C4-2B (cell line): ENCODE results near the gene CTNNBL1.
"Not testable (repeated sequence)": the region's sequence is repeated elsewhere in the genome, so short reads cannot be mapped to it uniquely, and the experiment has no call there.

ENCODE experiments used
- H3K27ac ChIP-seq: fragments of 450-650 bp; 2 replicates; pipeline ENCODE4 v1.5.1; 2017
- ZFX ChIP-seq: fragments of 450-650 bp; IDR thresholded peaks from 2 replicates; pipeline ENCODE4 v1.6.1; 2017
- TF ChIP-seq, protein P1 (sequence below): fragments of 450-650 bp; conservative IDR thresholded peaks from 2 replicates; pipeline ENCODE4 v1.5.1; 2017; ENCODE audit warnings: mild to moderate bottlenecking

Gene CTNNBL1

GRCh38 chr20:37669773-37670236, 24.0 kb upstream of the CTNNBL1 start:
- H3K27ac ChIP-seq: no peak overlapping the region
- TF ChIP-seq, protein P1, sequence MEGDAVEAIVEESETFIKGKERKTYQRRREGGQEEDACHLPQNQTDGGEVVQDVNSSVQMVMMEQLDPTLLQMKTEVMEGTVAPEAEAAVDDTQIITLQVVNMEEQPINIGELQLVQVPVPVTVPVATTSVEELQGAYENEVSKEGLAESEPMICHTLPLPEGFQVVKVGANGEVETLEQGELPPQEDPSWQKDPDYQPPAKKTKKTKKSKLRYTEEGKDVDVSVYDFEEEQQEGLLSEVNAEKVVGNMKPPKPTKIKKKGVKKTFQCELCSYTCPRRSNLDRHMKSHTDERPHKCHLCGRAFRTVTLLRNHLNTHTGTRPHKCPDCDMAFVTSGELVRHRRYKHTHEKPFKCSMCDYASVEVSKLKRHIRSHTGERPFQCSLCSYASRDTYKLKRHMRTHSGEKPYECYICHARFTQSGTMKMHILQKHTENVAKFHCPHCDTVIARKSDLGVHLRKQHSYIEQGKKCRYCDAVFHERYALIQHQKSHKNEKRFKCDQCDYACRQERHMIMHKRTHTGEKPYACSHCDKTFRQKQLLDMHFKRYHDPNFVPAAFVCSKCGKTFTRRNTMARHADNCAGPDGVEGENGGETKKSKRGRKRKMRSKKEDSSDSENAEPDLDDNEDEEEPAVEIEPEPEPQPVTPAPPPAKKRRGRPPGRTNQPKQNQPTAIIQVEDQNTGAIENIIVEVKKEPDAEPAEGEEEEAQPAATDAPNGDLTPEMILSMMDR: no peak
- TF ChIP-seq ZFX: no peak

GRCh38 chr20:37670351-37670791, 23.5 kb upstream of the CTNNBL1 start:
- TF ChIP-seq, protein P1: no peak
- no peak for TF ChIP-seq ZFX
- no peak overlapping the region for H3K27ac ChIP-seq

- TF ChIP-seq ZFX: no peak
- TF ChIP-seq, protein P1: no peak
- no peak overlapping the region for H3K27ac ChIP-seq
These were observed 21.7 kb upstream of the CTNNBL1 start for GRCh38 chr20:37672143-37672542.

- TF ChIP-seq, protein P1: no peak
- TF ChIP-seq ZFX: no peak
- H3K27ac ChIP-seq: no peak overlapping the region
These were observed 20.4 kb upstream of the CTNNBL1 start for GRCh38 chr20:37673444-37673843.

DNA sequence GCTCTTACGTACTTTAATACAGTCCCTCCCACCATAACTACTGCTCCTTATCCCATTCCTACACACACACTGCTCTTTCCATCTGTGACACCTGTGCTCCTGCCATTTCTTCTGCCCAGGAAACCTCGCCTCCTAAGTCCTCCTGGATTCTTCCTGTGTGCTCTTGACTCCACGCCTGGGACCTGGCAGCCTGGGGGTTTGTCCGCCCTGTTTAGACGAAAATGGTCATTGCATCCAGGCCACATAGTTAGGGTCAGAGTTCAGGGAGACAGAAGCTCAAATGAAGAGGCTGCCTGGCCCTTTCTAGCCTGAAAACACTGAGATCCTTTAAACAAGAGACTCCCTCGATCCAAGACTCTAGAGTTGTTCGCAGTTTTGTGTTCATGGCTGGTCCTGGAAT, 17.4 kb upstream of the CTNNBL1 start:
- no peak overlapping the region for H3K27ac ChIP-seq
- no peak for TF ChIP-seq ZFX
- TF ChIP-seq, protein P1: no peak

- no peak overlapping the region for H3K27ac ChIP-seq
- TF ChIP-seq ZFX: no peak
- TF ChIP-seq, protein P1: no peak
These were observed 15.6 kb upstream of the CTNNBL1 start for GRCh38 chr20:37677969-37678861.

- H3K27ac ChIP-seq: not testable (repeated sequence)
These were observed 14.1 kb upstream of the CTNNBL1 start for GRCh38 chr20:37679751-37680150.

GRCh38 chr20:37680420-37680819, 13.4 kb upstream of the CTNNBL1 start:
- H3K27ac ChIP-seq: no peak overlapping the region
- TF ChIP-seq, protein P1: no peak
- TF ChIP-seq ZFX: no peak
